Measurements from ENCODE around the gene C1orf198. TPM values are rescaled to one million over a fixed set of nuclear protein-coding genes. Genes with fewer than 3 reads are reported as not detected.
A peak's percentile ranks its signal among the peaks of the same experiment; 100 is the strongest.

Gene C1orf198
- total and polyA plus RNA-seq, 2 of the 8 experiments (the other 6 are each of a cell fraction or from before 2014, with no cell fraction given), result 30.6 to 45.0 TPM

DNA sequence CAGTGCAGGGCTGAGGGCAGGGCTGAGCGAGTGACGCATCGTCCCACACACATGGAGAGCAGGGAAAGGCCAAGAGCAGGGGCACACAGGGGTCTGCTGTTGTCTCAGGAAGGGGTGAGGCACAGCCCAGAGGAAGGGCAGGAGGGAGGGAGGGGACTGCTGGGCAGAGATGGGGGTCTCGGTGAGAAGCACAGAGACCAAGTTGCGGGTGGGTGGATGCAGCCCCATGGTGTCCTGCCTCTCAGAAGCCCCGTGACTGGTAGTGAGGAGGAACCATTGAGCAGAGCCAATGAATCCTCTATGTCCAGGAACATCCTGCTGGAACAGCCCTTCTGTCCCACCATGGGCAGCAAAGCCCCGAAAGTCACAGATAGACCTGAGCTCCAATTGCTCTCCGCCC is 17.8 kb downstream of the C1orf198 start:
- Histone ChIP-seq H3K27ac (ENCODE audit: low read depth, low read length) (no peak overlapping the region), H2BK120ac (replicated peaks; ENCODE audit: low read depth, low read length) (no peak overlapping the region), H3K18ac (ENCODE audit: extremely low read depth, low read length) (no peak overlapping the region), H2BK5ac (ENCODE audit: low read depth, low read length) (no peak overlapping the region), H3K14ac (ENCODE audit: insufficient read length) (no peak overlapping the region), H3K27me3 (replicated peaks in 1 of 4; ENCODE audit: control insufficient read depth in 3 of 4, extremely low read depth in 1 of 4, insufficient read depth in 3 of 4, low read length in 3 of 4) (no peaks in the 10 kb centered on the region), H2AFZ (ENCODE audit: low read length) (no peak overlapping the region), H4K5ac (ENCODE audit: insufficient read length, low read depth, low read length) (no peak overlapping the region), H3K23ac (ENCODE audit: insufficient read length) (no peak overlapping the region), H4K20me1 (replicated peaks in 1 of 2; ENCODE audit: control insufficient read depth in 1 of 2, insufficient read depth in 2 of 2, low read length in 2 of 2) (peaks cover 6 to 10% of the 10 kb centered on the region in 2 experiments), H4K91ac (replicated peaks; ENCODE audit: insufficient read length, low read length) (no peak overlapping the region), H3K4ac (replicated peaks; ENCODE audit: insufficient read length, low read depth, low read length) (no peak overlapping the region), H3K79me2 (ENCODE audit: control insufficient read depth in 1 of 2, insufficient read depth in 2 of 2, low read length in 2 of 2) (peaks cover 0 to 4% of the 10 kb centered on the region in 2 experiments; a peak in 2 of 4 replicates), H3K4me3 (ENCODE audit: extremely low read depth in 1 of 4, insufficient read depth in 2 of 4, low read depth in 3 of 4, low read length in 4 of 4) (no peak overlapping the region), H2BK20ac (ENCODE audit: low read length) (no peak overlapping the region), H3K79me1 (ENCODE audit: low read depth, low read length) (peaks cover 16% of the 10 kb centered on the region), H3K9ac (replicated peaks in 1 of 4; ENCODE audit: extremely low read depth in 1 of 4, low read depth in 3 of 4, low read length in 3 of 4) (peak overlapping the region in 1 of 4 experiments; percentile 21; a peak in 2 of 7 replicates), H4K8ac (ENCODE audit: extremely low read depth, insufficient read depth, low read length) (peak overlapping the region; percentile 69), H3K9me3 (ENCODE audit: insufficient read depth in 2 of 2, low read depth in 1 of 2, low read length in 1 of 2) (0 out of 4 replicates have a peak, but pooled peaks cover 0 to 2% of the 10 kb centered on the region in 2 experiments), H3K36me3 (ENCODE audit: control insufficient read depth in 2 of 4, insufficient read depth in 4 of 4, low read length in 3 of 4) (peaks cover 0 to 18% (median 7%) of the 10 kb centered on the region in 4 experiments; a peak in 5 of 8 replicates), H3K4me1 (replicated peaks in 1 of 4; ENCODE audit: control insufficient read depth in 3 of 4, insufficient read depth in 4 of 4, low read length in 3 of 4) (peaks cover 0 to 10% (median 6%) of the 10 kb centered on the region in 4 experiments; a peak in 5 of 7 replicates), H2BK12ac (ENCODE audit: low read depth, low read length) (0 out of 2 replicates have a peak overlapping the region, but pooled peaks have one; percentile 39), H3K56ac (replicated peaks; ENCODE audit: insufficient read length, low read depth, low read length) (no peak overlapping the region), H3K23me2 (ENCODE audit: low read depth, low read length) (no peaks in the 10 kb centered on the region), H2AK5ac (ENCODE audit: low read depth, low read length) (peak overlapping the region; percentile 39), H3K4me2 (ENCODE audit: insufficient read depth in 1 of 2, low read depth in 2 of 2, low read length in 2 of 2) (no peak overlapping the region), H2BK15ac (ENCODE audit: low read length) (no peak overlapping the region)
- DNase-seq (ENCODE audit: low read depth in 1 of 2, low spot score in 2 of 2), result no peak
- 85% methylated on average over 7 of the region's 8 CpGs; no CpG with 5 or more reads in 1 of the 2 experiments for WGBS, 2 experiments (ENCODE audit: extremely low coverage in 1 of 2, insufficient coverage in 1 of 2, insufficient read length in 1 of 2, insufficient replicate concordance in 2 of 2, low coverage in 1 of 2, low lambda C conversion rate in 2 of 2, missing lambda C conversion rate in 1 of 2)
- ChIA-PET POLR2A (ENCODE audit: partially characterized antibody) (no interaction called here), CTCF (ENCODE audit: partially characterized antibody) (no interaction called here)
- no peak for FAIRE-seq
- TF ChIP-seq JUND (IDR thresholded peaks at IDR 0.05; ENCODE audit: low read length), result no peak
- TF ChIP-seq, protein P1, sequence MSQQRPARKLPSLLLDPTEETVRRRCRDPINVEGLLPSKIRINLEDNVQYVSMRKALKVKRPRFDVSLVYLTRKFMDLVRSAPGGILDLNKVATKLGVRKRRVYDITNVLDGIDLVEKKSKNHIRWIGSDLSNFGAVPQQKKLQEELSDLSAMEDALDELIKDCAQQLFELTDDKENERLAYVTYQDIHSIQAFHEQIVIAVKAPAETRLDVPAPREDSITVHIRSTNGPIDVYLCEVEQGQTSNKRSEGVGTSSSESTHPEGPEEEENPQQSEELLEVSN (IDR thresholded peaks at IDR 0.05), result no peak
- no peak for TF ChIP-seq TEAD4 (IDR thresholded peaks at IDR 0.05; ENCODE audit: low read depth, low read length)
- TF ChIP-seq RXRA (IDR thresholded peaks at IDR 0.05; ENCODE audit: insufficient read depth, low read depth, low read length), result no peak
- no peak for TF ChIP-seq MAX (IDR thresholded peaks at IDR 0.05)
- no peak for TF ChIP-seq MAFK (IDR thresholded peaks at IDR 0.05; ENCODE audit: low read depth, low read length)
- no peak for TF ChIP-seq HDAC6 (IDR thresholded peaks at IDR 0.05; ENCODE audit: low read depth, low read length)
- no peak for TF ChIP-seq TAF1 (IDR thresholded peaks at IDR 0.05; ENCODE audit: low read depth, low read length)
